Skeletal muscle satellite cell (primary cell): ENCODE results near the gene RNF43.

Experiments used
- H3K27me3 ChIP-seq: 2 replicates; pipeline ENCODE4 v1.7.0; 2013; ENCODE audit warnings: low read length; ENCODE audit not compliant: control insufficient read depth, insufficient read depth
- H3K36me3 ChIP-seq: 2 replicates; pipeline ENCODE4 v1.7.0; 2013; ENCODE audit warnings: mild to moderate bottlenecking, control low read depth, low read length; ENCODE audit not compliant: insufficient read depth
- H3K4me1 ChIP-seq: 2 replicates; pipeline ENCODE4 v1.7.0; 2013; ENCODE audit warnings: low read length; ENCODE audit not compliant: control insufficient read depth, insufficient read depth
- H3K4me2 ChIP-seq: 2 replicates; pipeline ENCODE4 v1.7.0; 2013; ENCODE audit warnings: mild to moderate bottlenecking, low read length
- H3K4me3 ChIP-seq: 2 replicates; pipeline ENCODE4 v1.7.0; 2013; ENCODE audit warnings: low read length
- H3K9ac ChIP-seq: 2 replicates; pipeline ENCODE4 v1.7.0; 2013; ENCODE audit warnings: mild to moderate bottlenecking, low read depth, low read length, moderate library complexity
- H3K9me3 ChIP-seq: replicated peaks from 2 replicates; pipeline ENCODE4 v1.7.0; 2013; ENCODE audit warnings: mild to moderate bottlenecking, control low read depth, low read length

Gene RNF43

GRCh38 chr17:58388302-58389190, 28.8 kb downstream of the RNF43 start:
- Histone ChIP-seq H3K27me3 (peaks cover 61% of the 10 kb centered on the region), H3K9ac (no peak overlapping the region), H3K36me3 (no peaks in the 10 kb centered on the region), H3K9me3 (no peaks in the 10 kb centered on the region), H3K4me1 (no peaks in the 10 kb centered on the region), H3K4me3 (no peak overlapping the region), H3K4me2 (no peak overlapping the region)

DNA sequence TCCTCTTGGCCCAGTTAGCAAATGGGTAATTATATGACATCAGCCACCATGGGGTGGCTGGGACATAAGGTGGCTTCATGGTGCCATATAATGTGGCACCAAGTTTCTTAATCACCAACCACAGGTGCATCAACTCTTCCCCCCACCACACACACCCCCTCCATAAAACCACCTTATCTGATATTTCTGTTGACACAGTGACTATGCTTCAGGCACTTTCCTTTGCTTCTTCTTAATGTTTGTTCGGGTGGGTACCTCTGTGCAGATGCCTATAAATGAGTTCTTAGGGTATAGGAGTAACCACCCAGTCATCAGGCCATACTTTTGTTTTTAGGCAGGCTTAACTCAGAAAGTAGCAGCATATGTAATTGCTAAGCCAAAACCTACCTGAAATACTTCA, 29.5 kb downstream of the RNF43 start:
- Histone ChIP-seq H3K36me3 (no peaks in the 10 kb centered on the region), H3K27me3 (peaks cover 62% of the 10 kb centered on the region), H3K4me2 (no peak overlapping the region), H3K9ac (no peak overlapping the region), H3K4me1 (no peaks in the 10 kb centered on the region), H3K4me3 (no peak overlapping the region), H3K9me3 (no peaks in the 10 kb centered on the region)

- H3K9ac ChIP-seq: no peak overlapping the region
- no peaks in the 10 kb centered on the region for H3K9me3 ChIP-seq
- no peaks in the 10 kb centered on the region for H3K4me1 ChIP-seq
- H3K27me3 ChIP-seq: peaks cover 63% of the 10 kb centered on the region
- H3K4me3 ChIP-seq: no peak overlapping the region
- H3K4me2 ChIP-seq: no peak overlapping the region
- no peaks in the 10 kb centered on the region for H3K36me3 ChIP-seq
These were observed 30.6 kb downstream of the RNF43 start for GRCh38 chr17:58386708-58387107.

DNA sequence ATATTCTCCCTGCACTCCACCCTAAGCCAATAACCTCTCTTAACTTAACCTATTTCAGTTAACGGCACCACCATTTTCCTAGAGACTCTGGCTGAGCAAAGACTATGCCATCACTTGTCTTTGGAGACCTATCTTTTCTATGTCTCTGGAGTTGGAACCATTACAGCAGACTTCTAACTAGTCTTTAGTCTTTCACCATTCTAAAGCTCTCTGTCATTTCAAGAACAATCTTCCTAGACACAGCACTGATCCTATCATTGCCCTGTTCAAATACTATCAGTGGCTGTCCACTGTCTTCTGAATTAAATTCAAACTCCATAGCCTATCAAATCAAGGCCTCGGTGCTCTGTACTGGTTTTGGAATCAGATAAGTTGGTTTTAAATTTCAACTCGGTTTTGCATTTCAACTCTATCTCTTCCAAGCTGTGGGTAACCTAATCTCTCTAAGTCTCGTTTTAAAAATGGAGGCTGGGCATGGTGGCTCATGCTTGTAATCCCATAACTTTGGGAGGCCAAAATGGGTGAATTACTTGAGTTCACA, 31.9 kb downstream of the RNF43 start:
- no peak overlapping the region for H3K4me2 ChIP-seq
- no peaks in the 10 kb centered on the region for H3K4me1 ChIP-seq
- no peaks in the 10 kb centered on the region for H3K9me3 ChIP-seq
- no peak overlapping the region for H3K4me3 ChIP-seq
- H3K9ac ChIP-seq: no peak overlapping the region
- H3K27me3 ChIP-seq: peaks cover 62% of the 10 kb centered on the region
- H3K36me3 ChIP-seq: no peaks in the 10 kb centered on the region

DNA sequence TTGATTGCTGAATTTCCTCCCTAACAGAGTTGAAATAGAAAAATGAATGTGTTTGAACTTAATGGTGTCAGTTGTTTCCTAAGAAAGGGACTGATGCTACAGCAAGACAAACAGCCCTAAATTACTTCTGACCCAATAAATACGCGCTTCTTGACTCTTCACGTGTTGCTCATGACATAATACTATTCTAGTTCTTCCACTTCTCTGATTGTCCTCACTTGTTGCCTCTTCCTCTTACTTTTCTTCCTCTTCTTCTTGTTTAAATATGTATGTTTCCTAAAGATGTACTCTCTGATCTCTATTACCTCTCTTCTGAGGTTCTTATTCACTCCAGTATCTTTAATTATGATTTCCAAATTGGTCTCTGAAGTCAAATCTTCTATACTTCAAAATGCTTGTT, 32.4 kb downstream of the RNF43 start:
- H3K36me3 ChIP-seq: no peaks in the 10 kb centered on the region
- no peak overlapping the region for H3K9ac ChIP-seq
- no peak overlapping the region for H3K4me3 ChIP-seq
- H3K4me2 ChIP-seq: no peak overlapping the region
- H3K9me3 ChIP-seq: no peaks in the 10 kb centered on the region
- H3K4me1 ChIP-seq: no peaks in the 10 kb centered on the region
- H3K27me3 ChIP-seq: peaks cover 63% of the 10 kb centered on the region

DNA sequence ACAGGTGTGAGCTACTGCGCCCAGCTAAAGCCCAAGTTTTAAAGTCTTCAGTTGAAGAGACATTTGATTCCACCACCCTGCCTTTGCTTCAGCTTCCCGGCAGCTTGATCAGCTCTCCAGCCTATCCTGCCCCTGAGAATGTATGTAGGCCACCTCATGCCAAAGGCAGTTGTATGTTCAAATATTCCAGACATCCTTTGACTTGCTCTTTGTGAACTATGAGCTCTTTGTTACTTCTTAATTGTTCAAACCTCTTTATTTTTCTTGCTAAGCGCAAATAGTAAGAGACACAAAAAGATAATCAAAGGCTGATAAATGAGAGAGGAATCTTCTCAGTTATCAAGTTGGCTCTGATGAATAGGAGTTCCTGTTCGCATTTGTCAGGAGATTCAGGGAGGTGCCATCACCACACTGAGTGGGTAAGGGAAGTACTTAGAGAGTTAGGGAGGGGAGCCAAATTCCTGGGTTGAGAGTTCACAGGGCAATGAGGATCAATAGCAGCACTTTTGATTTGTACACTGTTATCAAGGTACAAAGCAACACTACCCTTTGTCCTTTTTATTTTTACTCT, 33.4 kb downstream of the RNF43 start:
- Histone ChIP-seq H3K27me3 (peaks cover 58% of the 10 kb centered on the region), H3K4me3 (no peak overlapping the region), H3K4me1 (no peaks in the 10 kb centered on the region), H3K4me2 (no peak overlapping the region), H3K36me3 (no peaks in the 10 kb centered on the region), H3K9me3 (no peaks in the 10 kb centered on the region), H3K9ac (no peak overlapping the region)

- Histone ChIP-seq H3K27me3 (peaks cover 51% of the 10 kb centered on the region), H3K9me3 (no peaks in the 10 kb centered on the region), H3K36me3 (no peaks in the 10 kb centered on the region), H3K4me1 (no peaks in the 10 kb centered on the region), H3K9ac (no peak overlapping the region), H3K4me2 (no peak overlapping the region), H3K4me3 (no peak overlapping the region)
These were observed 34.5 kb downstream of the RNF43 start for GRCh38 chr17:58382872-58383242.

- H3K27me3 ChIP-seq: peaks cover 49% of the 10 kb centered on the region
- no peak overlapping the region for H3K4me3 ChIP-seq
- H3K9me3 ChIP-seq: no peaks in the 10 kb centered on the region
- no peaks in the 10 kb centered on the region for H3K36me3 ChIP-seq
- no peak overlapping the region for H3K9ac ChIP-seq
- no peak overlapping the region for H3K4me2 ChIP-seq
- no peaks in the 10 kb centered on the region for H3K4me1 ChIP-seq
These were observed 35.0 kb downstream of the RNF43 start for GRCh38 chr17:58382108-58382871.

DNA sequence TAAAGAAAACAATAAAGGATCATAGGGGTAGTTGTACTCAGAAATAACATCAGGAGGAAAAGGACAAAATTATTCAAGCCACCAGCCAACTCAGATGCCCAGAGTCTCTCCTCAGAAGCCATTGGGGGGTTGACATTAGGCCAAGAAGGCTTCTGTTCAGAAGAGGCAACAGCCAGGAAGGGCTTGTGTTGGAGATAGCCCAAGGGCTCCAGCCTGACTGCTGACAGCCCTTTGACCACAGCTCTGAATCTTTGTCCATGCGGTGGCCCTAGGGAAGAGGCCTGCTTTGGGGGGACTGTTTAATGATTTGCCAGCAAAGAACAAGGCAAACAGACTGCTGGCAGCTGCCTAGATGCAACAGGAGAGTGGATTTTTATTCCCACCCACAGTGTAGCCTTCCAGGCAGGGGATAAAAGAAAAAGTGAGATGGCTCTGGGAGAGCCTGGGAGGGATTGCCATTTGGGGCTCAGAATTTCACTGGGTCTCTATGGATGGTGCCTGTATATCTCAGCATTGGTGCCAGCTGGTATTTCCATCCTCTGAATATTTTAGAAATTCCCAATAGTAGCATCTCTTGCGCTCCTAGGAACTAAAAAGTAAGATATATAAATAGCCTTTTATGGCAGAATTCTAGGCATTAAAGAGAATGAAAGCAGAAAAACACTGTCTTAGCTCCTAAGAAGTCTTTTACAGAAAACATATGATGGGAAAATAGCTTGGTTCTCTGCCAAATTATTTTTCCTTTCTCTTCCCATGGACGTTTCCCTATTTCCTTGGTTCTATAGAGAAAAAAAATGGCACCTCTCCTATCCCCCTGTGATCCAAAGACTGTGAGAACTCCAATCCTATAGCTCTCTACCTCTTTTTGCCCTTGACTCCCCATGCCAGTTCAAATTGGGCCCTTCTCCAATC, 36.0 kb downstream of the RNF43 start:
- H3K36me3 ChIP-seq: no peaks in the 10 kb centered on the region
- no peak overlapping the region for H3K4me2 ChIP-seq

GRCh38 chr17:58380207-58381123, 36.9 kb downstream of the RNF43 start:
- Histone ChIP-seq H3K9me3 (no peaks in the 10 kb centered on the region), H3K27me3 (peaks cover 54% of the 10 kb centered on the region), H3K4me1 (no peaks in the 10 kb centered on the region), H3K36me3 (no peaks in the 10 kb centered on the region), H3K9ac (no peak overlapping the region), H3K4me2 (no peak overlapping the region), H3K4me3 (no peak overlapping the region)

More for the DNA sequence above, 36.0 kb downstream of the RNF43 start:
- H3K4me3 ChIP-seq: no peak overlapping the region
- peaks cover 54% of the 10 kb centered on the region for H3K27me3 ChIP-seq
- no peak overlapping the region for H3K9ac ChIP-seq
- no peaks in the 10 kb centered on the region for H3K4me1 ChIP-seq
- no peaks in the 10 kb centered on the region for H3K9me3 ChIP-seq
